K562 (cell line): ENCODE results near the gene PBX4. TPM values are rescaled to one million over a fixed set of nuclear protein-coding genes. Genes with fewer than 3 reads are reported as not detected.
"Not testable (repeated sequence)": the region's sequence is repeated elsewhere in the genome, so short reads cannot be mapped to it uniquely, and the experiment has no call there.

Experiments used
- ATAC-seq: fragments of 200-7000 bp; cut with Tn5 transposase; 3 replicates; pipeline ENCODE4 v1.9.1; 2020; ENCODE audit warnings: moderate library complexity
- BruUV-seq: library from RNA; stranded (reverse); fragments of 400-500 nt; replicated peaks from 2 replicates; lab custom pipeline; 2021; lab: Mats Ljungman, UMichigan
- CTCF ChIA-PET: fragments of 300-600 bp; formaldehyde crosslinking; extraction: SDS; loops from one replicate; lab custom pipeline; 2021; ENCODE audit warnings: low intra/inter-chr PET ratio; lab: Yijun Ruan, JAX
- POLR2A ChIA-PET: fragments of 300-600, 350-650 bp; sonication (Branson Sonifier 250); formaldehyde crosslinking; extraction: SDS; loops from one replicate; lab custom pipeline; 2021; ENCODE audit warnings: antibody characterized with exemption, inconsistent platforms; lab: Yijun Ruan, JAX
- DNase-seq, 4 experiments: peaks; one replicate each; pipeline versions ENCODE4 v3.0.0 to v3.0.0-alpha.2; 2011 to 2018; ENCODE audit warnings: low spot score in 3 of 4, mixed read lengths in 3 of 4; ENCODE audit errors: extremely low read depth in 1 of 4
- FAIRE-seq: peaks from 2 replicates; lab custom pipeline; 2011; peaks lifted over from hg19 to GRCh38; lab: Jason Lieb, UNC
- H2AFZ ChIP-seq: 2 replicates; pipeline ENCODE4 v1.6.0; 2011; ENCODE audit warnings: low read depth, low read length, control low read depth, inconsistent platforms
- H3K27ac ChIP-seq: fragments of 200-600 bp; 3 replicates; pipeline ENCODE4 v1.8.0; 2011; ENCODE audit warnings: low read depth, mild to moderate bottlenecking, control low read depth, inconsistent platforms, low read length, moderate library complexity, mixed read lengths; ENCODE audit errors: extremely low read depth
- H3K27me3 ChIP-seq, 2 experiments: fragments of 300-600 bp in 1 of 2; 2 replicates in 1 of 2; 3 replicates in 1 of 2; pipeline versions ENCODE4 v1.6.0 to v1.8.0; 2011; ENCODE audit warnings: inconsistent platforms in 2 of 2, low read length in 2 of 2, mild to moderate bottlenecking in 1 of 2, mixed read lengths in 1 of 2, moderate library complexity in 1 of 2; ENCODE audit not compliant: control insufficient read depth in 2 of 2, insufficient read depth in 2 of 2
- H3K36me3 ChIP-seq: fragments of 300-600 bp; 3 replicates; pipeline ENCODE4 v1.8.0; 2011; ENCODE audit warnings: mild to moderate bottlenecking, low read length, inconsistent platforms; ENCODE audit not compliant: control insufficient read depth, insufficient read depth
- H3K4me1 ChIP-seq, 2 experiments: fragments of 200-600 bp in 1 of 2; replicated peaks in 1 of 2; 2 replicates in 1 of 2; 3 replicates in 1 of 2; pipeline versions ENCODE4 v1.5.1 to v1.8.0; 2011; ENCODE audit warnings: inconsistent platforms in 2 of 2, low read length in 2 of 2, mild to moderate bottlenecking in 1 of 2, mixed read lengths in 1 of 2, moderate library complexity in 1 of 2; ENCODE audit not compliant: control insufficient read depth in 2 of 2, insufficient read depth in 2 of 2
- H3K4me2 ChIP-seq: 2 replicates; pipeline ENCODE4 v1.6.1; 2011; ENCODE audit warnings: low read length, control low read depth, inconsistent platforms, mixed read lengths; ENCODE audit not compliant: insufficient read depth
- H3K4me3 ChIP-seq: fragments of 200-600 bp; sonication (generic), shearing (Covaris generic); 2 replicates; pipeline ENCODE4 v1.5.1; 2016; ENCODE audit warnings: control low read depth, inconsistent platforms
- H3K79me2 ChIP-seq: fragments of 200-600 bp; 3 replicates; pipeline ENCODE4 v1.8.0; 2011; ENCODE audit warnings: low read length, inconsistent platforms; ENCODE audit not compliant: control insufficient read depth, insufficient read depth
- H3K9ac ChIP-seq, 2 experiments: 2 replicates each; pipeline versions ENCODE4 v1.6.0 to v1.6.1; 2011; ENCODE audit warnings: low read depth in 2 of 2, low read length in 2 of 2, control low read depth in 1 of 2, inconsistent platforms in 1 of 2, mild to moderate bottlenecking in 1 of 2, mixed read lengths in 1 of 2; ENCODE audit not compliant: insufficient read depth in 1 of 2
- H3K9me1 ChIP-seq: one replicate; pipeline ENCODE4 v1.6.0; 2011; ENCODE audit warnings: inconsistent platforms, mild to moderate bottlenecking, low read length, moderate library complexity; ENCODE audit not compliant: control insufficient read depth, insufficient read depth
- H3K9me3 ChIP-seq: replicated peaks from 2 replicates; pipeline ENCODE4 v1.5.1; 2011; ENCODE audit warnings: low read depth, low read length, inconsistent platforms; ENCODE audit not compliant: control insufficient read depth, insufficient read depth
- H4K20me1 ChIP-seq: replicated peaks from 2 replicates; pipeline ENCODE4 v1.6.1; 2011; ENCODE audit warnings: low read length, inconsistent platforms, mixed read lengths; ENCODE audit not compliant: control insufficient read depth, insufficient read depth
- BDP1 ChIP-seq: IDR thresholded peaks from 3 replicates; pipeline ENCODE4 v1.6.1; 2011; ENCODE audit not compliant: insufficient read length, insufficient read depth
- HIVEP1 ChIP-seq: fragments of 250-450 bp; sonication (Bioruptor Pico); IDR thresholded peaks from 2 replicates; pipeline ENCODE4 v1.4.0; 2020; ENCODE audit warnings: mild to moderate bottlenecking
- KHSRP ChIP-seq: fragments of 450-650 bp; IDR thresholded peaks from 2 replicates; pipeline ENCODE4 v1.6.1; 2017
- ZNF121 ChIP-seq: sonication (generic); formaldehyde crosslinking; conservative IDR thresholded peaks from 2 replicates; pipeline ENCODE4 v1.8.0; 2022; ENCODE audit warnings: missing genetic modification reagents
- ZNF408 ChIP-seq: fragments of 250-450 bp; sonication (Bioruptor Pico); IDR thresholded peaks from 2 replicates; pipeline ENCODE4 v1.4.0; 2020; ENCODE audit warnings: low read depth, mild to moderate bottlenecking, moderate library complexity
- ZNF655 ChIP-seq: fragments of 250-450 bp; sonication (Bioruptor Pico); IDR thresholded peaks from 2 replicates; pipeline ENCODE4 v1.5.0; 2021
- WGBS: fragments of 100-300 bp; shearing (Covaris generic); methylation state at CpG from one replicate; pipeline ENCODE4 v1.1.6; 2016; ENCODE audit warnings: low coverage, mixed read lengths; ENCODE audit not compliant: insufficient coverage; ENCODE audit errors: missing lambda C conversion rate; 5-methylcytosine and 5-hydroxymethylcytosine counted together
- in situ Hi-C: fragments of 300-500 bp; cut with MboI; formaldehyde crosslinking; loops from 4 replicates; pipeline ENCODE4 v1.15.0; 2018; ENCODE audit warnings: inconsistent platforms, mixed read lengths
- intact Hi-C: fragments of 100-400 bp; cut with micrococcal nuclease; formaldehyde crosslinking; loops from 2 replicates; pipeline ENCODE4 v1.14.2; 2022
- polyA plus RNA-seq, 8 experiments: library from polyadenylated mRNA; depleted of rRNA in 4 of 8; stranded (reverse) in 5 of 8; unstranded in 3 of 8; fragments of >200 nt; fragmentation: Nextera tagmentation in 2 of 8; fragmentation: Illumina TruSeq in 1 of 8; extraction: Ambion mirVana in 2 of 8; extraction: Trizol in 1 of 8; gene quantifications; 2 replicates each; pipeline versions ENCODE4 v1.2.1 to v1.2.3, GENCODE V29; 2011 to 2014; ENCODE audit warnings: inconsistent platforms in 1 of 8, missing spikeins in 1 of 8
- total RNA-seq, 7 experiments: library from RNA; depleted of rRNA in 6 of 7; stranded (reverse); fragments of >200 nt in 6 of 7; fragmentation: Illumina TruSeq in 2 of 7; extraction: Trizol in 2 of 7; gene quantifications; 2 replicates each; pipeline versions ENCODE4 v1.2.1 to v1.2.3, GENCODE V29; 2011 to 2021; ENCODE audit warnings: low replicate concordance in 1 of 7
- TF ChIP-seq, protein P1 (sequence below): fragments of 450-650 bp; IDR thresholded peaks from 2 replicates; pipeline ENCODE4 v1.6.1; 2017; ENCODE audit warnings: antibody characterized with exemption, mild to moderate bottlenecking

Gene PBX4
- total and polyA plus RNA-seq, 9 of the 15 experiments (the other 6 are each of a cell fraction or from before 2014, with no cell fraction given), result 0.11 to 3.8 (median 1.6) TPM; not detected in 1

DNA sequence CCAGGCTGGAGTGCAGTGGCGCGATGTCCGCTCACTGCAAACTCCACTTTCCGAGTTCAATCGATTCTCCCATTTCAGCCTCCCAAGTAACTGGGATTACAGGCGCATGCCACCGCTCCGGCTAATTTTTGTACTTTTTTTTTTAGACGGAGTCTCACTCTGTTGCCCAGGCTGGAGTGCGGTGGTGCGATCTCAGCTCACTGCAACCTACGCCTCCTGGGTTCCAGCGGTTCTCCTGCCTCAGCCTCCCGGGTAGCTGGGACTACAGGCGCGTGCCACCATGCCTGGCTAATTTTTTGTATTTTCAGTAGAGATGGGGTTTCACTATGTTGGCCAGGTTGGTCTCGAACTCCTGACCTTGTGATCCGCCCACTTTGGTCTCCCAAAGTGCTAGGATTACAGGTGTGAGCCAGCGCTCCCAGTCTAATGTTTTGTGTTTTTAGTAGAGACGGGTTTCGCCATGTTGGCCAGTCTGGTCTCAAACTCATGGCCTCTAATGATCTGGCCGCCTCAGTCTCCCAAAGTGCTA is 47.0 kb upstream of the PBX4 start:
- ATAC-seq, H3K4me2 ChIP-seq, DNase-seq, CTCF ChIA-PET, H3K9me1 ChIP-seq, H3K27me3 ChIP-seq, FAIRE-seq, H2AFZ ChIP-seq, in situ Hi-C loops, H4K20me1 ChIP-seq, BruUV-seq, H3K27ac ChIP-seq, H3K9me3 ChIP-seq, H3K9ac ChIP-seq, H3K4me3 ChIP-seq: not testable (repeated sequence)
- peak; percentile 74 for TF ChIP-seq ZNF121 (CRISPR knock-in tag)
- peaks cover 47% of the 10 kb centered on the region for H3K79me2 ChIP-seq
- peaks cover 15% of the 10 kb centered on the region for H3K36me3 ChIP-seq
- H3K4me1 ChIP-seq, result peaks cover 15 to 55% of the 10 kb centered on the region in 2 experiments
- 92% methylated on average over 22 of the region's 22 CpGs for WGBS
- intact Hi-C loops, result loop anchor here (5.0 to 10.0 kb wide), 2 partner anchors 69 to 202 kb away; partner anchors contain the start of genes ZNF14 and ZNF253
- POLR2A ChIA-PET, result interaction anchor here (0.6 kb wide), 1 partner anchor 633 kb away, joined by 3 read pairs; no protein-coding TSS in a partner anchor

- in situ Hi-C loops (no loop called here), intact Hi-C loops (loop anchor here (10.0 kb wide), 1 partner anchor 71 kb away; the partner anchor contains the start of gene ZNF14)
- H4K20me1 ChIP-seq, result peaks cover 9% of the 10 kb centered on the region; the same call in 1 of the 2 replicates
- H3K27me3 ChIP-seq, result no peaks in the 10 kb centered on the region
- peak; percentile 94 to 96 (median 94) for DNase-seq
- no peaks in the 10 kb centered on the region for H3K9me1 ChIP-seq
- H3K4me1 ChIP-seq, result peaks cover 10 to 41% of the 10 kb centered on the region in 2 experiments; a peak in 4 of 5 replicates
- peak; percentile 97 for FAIRE-seq
- CTCF ChIA-PET, result no interaction called here
- peak; percentile 93 for ATAC-seq
- peak within 1 kb of the TSS; percentile 99 for H3K4me2 ChIP-seq
- H3K36me3 ChIP-seq, result peaks cover 30% of the 10 kb centered on the region
- no TSS peak for BruUV-seq
- H3K9ac ChIP-seq, result peak within 1 kb of the TSS; percentile 95 to 96
- H2AFZ ChIP-seq, result peak within 1 kb of the TSS; percentile 98
- under 1% methylated on average over 72 of the region's 85 CpGs for WGBS
- peak within 1 kb of the TSS; percentile 92 for H3K4me3 ChIP-seq
- peaks cover 4% of the 10 kb centered on the region for H3K9me3 ChIP-seq
- peaks cover 36% of the 10 kb centered on the region for H3K79me2 ChIP-seq
- POLR2A ChIA-PET, result interaction anchor here (0.6 to 5.0 kb wide), 3 partner anchors 8 to 99 kb away, joined by 3 to 40 read pairs (median 4); no protein-coding TSS in a partner anchor
- peak within 1 kb of the TSS; percentile 100 for H3K27ac ChIP-seq
- TF ChIP-seq BDP1 (no peak), KHSRP (no peak), HIVEP1 (CRISPR knock-in tag) (0 out of 2 replicates have a peak, but pooled peaks have one; percentile 48), ZNF408 (no peak), ZNF655 (CRISPR knock-in tag) (no peak)
- TF ChIP-seq, protein P1, sequence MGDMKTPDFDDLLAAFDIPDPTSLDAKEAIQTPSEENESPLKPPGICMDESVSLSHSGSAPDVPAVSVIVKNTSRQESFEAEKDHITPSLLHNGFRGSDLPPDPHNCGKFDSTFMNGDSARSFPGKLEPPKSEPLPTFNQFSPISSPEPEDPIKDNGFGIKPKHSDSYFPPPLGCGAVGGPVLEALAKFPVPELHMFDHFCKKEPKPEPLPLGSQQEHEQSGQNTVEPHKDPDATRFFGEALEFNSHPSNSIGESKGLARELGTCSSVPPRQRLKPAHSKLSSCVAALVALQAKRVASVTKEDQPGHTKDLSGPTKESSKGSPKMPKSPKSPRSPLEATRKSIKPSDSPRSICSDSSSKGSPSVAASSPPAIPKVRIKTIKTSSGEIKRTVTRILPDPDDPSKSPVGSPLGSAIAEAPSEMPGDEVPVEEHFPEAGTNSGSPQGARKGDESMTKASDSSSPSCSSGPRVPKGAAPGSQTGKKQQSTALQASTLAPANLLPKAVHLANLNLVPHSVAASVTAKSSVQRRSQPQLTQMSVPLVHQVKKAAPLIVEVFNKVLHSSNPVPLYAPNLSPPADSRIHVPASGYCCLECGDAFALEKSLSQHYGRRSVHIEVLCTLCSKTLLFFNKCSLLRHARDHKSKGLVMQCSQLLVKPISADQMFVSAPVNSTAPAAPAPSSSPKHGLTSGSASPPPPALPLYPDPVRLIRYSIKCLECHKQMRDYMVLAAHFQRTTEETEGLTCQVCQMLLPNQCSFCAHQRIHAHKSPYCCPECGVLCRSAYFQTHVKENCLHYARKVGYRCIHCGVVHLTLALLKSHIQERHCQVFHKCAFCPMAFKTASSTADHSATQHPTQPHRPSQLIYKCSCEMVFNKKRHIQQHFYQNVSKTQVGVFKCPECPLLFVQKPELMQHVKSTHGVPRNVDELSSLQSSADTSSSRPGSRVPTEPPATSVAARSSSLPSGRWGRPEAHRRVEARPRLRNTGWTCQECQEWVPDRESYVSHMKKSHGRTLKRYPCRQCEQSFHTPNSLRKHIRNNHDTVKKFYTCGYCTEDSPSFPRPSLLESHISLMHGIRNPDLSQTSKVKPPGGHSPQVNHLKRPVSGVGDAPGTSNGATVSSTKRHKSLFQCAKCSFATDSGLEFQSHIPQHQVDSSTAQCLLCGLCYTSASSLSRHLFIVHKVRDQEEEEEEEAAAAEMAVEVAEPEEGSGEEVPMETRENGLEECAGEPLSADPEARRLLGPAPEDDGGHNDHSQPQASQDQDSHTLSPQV, result no peak
Observed at GRCh38 chr19:19663256-19664120, 45.0 kb upstream of the PBX4 start, which contains the start of gene ATP13A1. Gene ATP13A1, minus strand, starts transcription at chr19:19663676. Its CDS starts 10 bp downstream, at chr19:19663666.
